BJ (cell line): ENCODE data around the gene SHROOM3. TPM values are rescaled to one million over a fixed set of nuclear protein-coding genes. Genes with fewer than 3 reads are reported as not detected.

Experiments used
- CTCF ChIA-PET: fragments of 350-600 bp; formaldehyde crosslinking; extraction: SDS; loops from one replicate; lab custom pipeline; 2021; ENCODE audit warnings: antibody characterized with exemption, inconsistent platforms; lab: Yijun Ruan, JAX
- POLR2A ChIA-PET: fragments of 300-600 bp; sonication (Branson Sonifier 250); formaldehyde crosslinking; extraction: SDS; loops from one replicate; lab custom pipeline; 2021; ENCODE audit warnings: antibody characterized with exemption; lab: Charles Lee
- DNase-seq: peaks from one replicate; pipeline ENCODE4 v3.0.0-alpha.2; 2011; ENCODE audit warnings: low read depth
- H3K27me3 ChIP-seq: 2 replicates; pipeline ENCODE4 v1.6.0; 2011; ENCODE audit warnings: low read length; ENCODE audit not compliant: control insufficient read depth, insufficient read depth
- H3K36me3 ChIP-seq: 2 replicates; pipeline ENCODE4 v1.5.1; 2011; ENCODE audit warnings: low read length; ENCODE audit not compliant: control insufficient read depth, insufficient read depth
- H3K4me3 ChIP-seq: 2 replicates; pipeline ENCODE4 v1.5.1; 2011; ENCODE audit warnings: low read depth, mild to moderate bottlenecking, control low read depth, low read length
- CTCF ChIP-seq: IDR thresholded peaks from 2 replicates; pipeline ENCODE4 v1.5.1; 2011; ENCODE audit warnings: low read depth, mild to moderate bottlenecking, control low read depth, inconsistent platforms, low read length, moderate library complexity; ENCODE audit not compliant: insufficient read depth
- polyA plus RNA-seq: library from polyadenylated mRNA; depleted of rRNA; stranded (reverse); fragments of >200 nt; gene quantifications from 2 replicates; pipeline ENCODE4 v1.2.3, GENCODE V29; 2011

The SHROOM3 gene
- polyA plus RNA-seq, 1 experiment: 46.1 TPM

GRCh38 chr4:76821641-76822040 lies 386.6 kb downstream of the SHROOM3 start:
- H3K27me3 ChIP-seq: no peaks in the 10 kb centered on the region
- DNase-seq: peak; percentile 79
- ChIA-PET CTCF (interaction anchor here (1.6 kb wide), 1 partner anchor 9 kb away, joined by 5 read pairs; no protein-coding TSS in a partner anchor), POLR2A (interaction anchor here (0.7 kb wide), 2 partner anchors 9 to 11 kb away, joined by 4 to 5 read pairs; no protein-coding TSS in a partner anchor)
- no peak for TF ChIP-seq CTCF
- H3K36me3 ChIP-seq: no peaks in the 10 kb centered on the region
- H3K4me3 ChIP-seq: no peak overlapping the region

- no peak overlapping the region for H3K4me3 ChIP-seq
- TF ChIP-seq CTCF: no peak
- H3K27me3 ChIP-seq: no peaks in the 10 kb centered on the region
- ChIA-PET POLR2A (interaction anchor here (0.7 kb wide), 1 partner anchor 9 kb away, joined by 4 read pairs; no protein-coding TSS in a partner anchor), CTCF (no interaction called here)
- no peak for DNase-seq
- no peaks in the 10 kb centered on the region for H3K36me3 ChIP-seq
Observed at GRCh38 chr4:76822303-76822702, 387.3 kb downstream of the SHROOM3 start.

- Histone ChIP-seq H3K4me3 (no peak overlapping the region), H3K36me3 (no peaks in the 10 kb centered on the region), H3K27me3 (no peaks in the 10 kb centered on the region)
- CTCF ChIA-PET: no interaction called here
- POLR2A ChIA-PET: interaction anchor here (0.6 kb wide), 1 partner anchor 52 kb away, joined by 3 read pairs; no protein-coding TSS in a partner anchor
- no peak for DNase-seq
- no peak for TF ChIP-seq CTCF
Observed at GRCh38 chr4:76823495-76823894, 388.5 kb downstream of the SHROOM3 start.

GRCh38 chr4:76830612-76830963 lies 395.6 kb downstream of the SHROOM3 start:
- no peak overlapping the region for H3K4me3 ChIP-seq
- POLR2A ChIA-PET: interaction anchor here (0.5 kb wide), 1 partner anchor 9 kb away, joined by 4 read pairs; no protein-coding TSS in a partner anchor
- H3K27me3 ChIP-seq: no peaks in the 10 kb centered on the region
- H3K36me3 ChIP-seq: no peaks in the 10 kb centered on the region
- CTCF ChIA-PET: no interaction called here
- TF ChIP-seq CTCF: no peak
- DNase-seq: no peak

GRCh38 chr4:76830964-76831703 lies 396.1 kb downstream of the SHROOM3 start:
- CTCF ChIA-PET: no interaction called here
- no peak overlapping the region for H3K4me3 ChIP-seq
- no peak for TF ChIP-seq CTCF
- H3K27me3 ChIP-seq: no peaks in the 10 kb centered on the region
- H3K36me3 ChIP-seq: no peaks in the 10 kb centered on the region
- DNase-seq: peak; percentile 64
- POLR2A ChIA-PET: interaction anchor here (0.5 kb wide), 1 partner anchor 9 kb away, joined by 4 read pairs; no protein-coding TSS in a partner anchor
